Tibial nerve (tissue), 4 donors: ENCODE data around the gene TMEM61. TPM values are rescaled to one million over a fixed set of nuclear protein-coding genes. Genes with fewer than 3 reads are reported as not detected.

Experiments
- DNase-seq, 2 donors: peaks; one replicate each; pipeline ENCODE4 v3.0.0-alpha.2; 2019; ENCODE audit warnings: low spot score in 2 of 2
- H3K27ac ChIP-seq, 4 donors: fragments of 200-600 bp; sonication (generic) in 3 of 4; one replicate each; pipeline ENCODE4 v1.5.1; 2017 to 2019; ENCODE audit warnings: mild to moderate bottlenecking in 1 of 4
- H3K27me3 ChIP-seq, 2 donors: fragments of 200-600 bp; sonication (generic) in 1 of 2; one replicate each; pipeline versions ENCODE4 v1.5.1 to v1.6.0; 2017 to 2019
- H3K36me3 ChIP-seq, 3 donors: fragments of 200-600 bp; sonication (generic); one replicate each; pipeline ENCODE4 v1.5.1; 2018 to 2019
- H3K4me1 ChIP-seq, 4 donors: fragments of 200-600 bp; sonication (generic) in 3 of 4; one replicate each; pipeline ENCODE4 v1.5.1; 2017 to 2019
- H3K4me3 ChIP-seq, 4 donors: fragments of 200-600 bp; sonication (generic) in 3 of 4; one replicate each; pipeline ENCODE4 v1.5.1; 2017 to 2019; ENCODE audit warnings: mild to moderate bottlenecking in 1 of 4, moderate library complexity in 1 of 4
- H3K9me3 ChIP-seq, 4 donors: fragments of 200-600 bp; sonication (generic) in 3 of 4; one replicate each; pipeline ENCODE4 v1.5.1; 2017 to 2019
- CTCF ChIP-seq, 5 experiments: fragments of 200-600 bp in 3 of 5; fragments of 450-650 bp in 2 of 5; sonication (generic) in 3 of 5; IDR thresholded peaks; one replicate each; pipeline ENCODE4 v1.5.1; 2016 to 2019; ENCODE audit warnings: antibody characterized with exemption in 5 of 5, mild to moderate bottlenecking in 3 of 5, moderate library complexity in 2 of 5
- EP300 ChIP-seq, 2 donors: sonication (generic); formaldehyde crosslinking; IDR thresholded peaks; one replicate each; pipeline ENCODE4 v1.6.1; 2017; ENCODE audit warnings: antibody characterized with exemption in 2 of 2, mild to moderate bottlenecking in 1 of 2
- POLR2A ChIP-seq, 2 donors: fragments of 450-650 bp; IDR thresholded peaks; one replicate each; pipeline ENCODE4 v1.6.1; 2017; ENCODE audit warnings: antibody characterized with exemption in 2 of 2, mild to moderate bottlenecking in 2 of 2, moderate library complexity in 2 of 2
- WGBS, 2 donors: methylation state at CpG; one replicate each; pipeline ENCODE4 v1.1.5; 2018; 5-methylcytosine and 5-hydroxymethylcytosine counted together
- total RNA-seq, 4 donors: library from RNA; depleted of rRNA; stranded (reverse); fragments of >200 nt; gene quantifications; one replicate each; pipeline ENCODE4 v1.1.0, GENCODE V29; 2016

The TMEM61 gene
- total RNA-seq, 4 donors from 2014 or later = 0.84 TPM; not detected in 3

GRCh38 chr1:54976747-54977146, 3.7 kb upstream of the TMEM61 start:
- Histone ChIP-seq H3K4me1 (peaks cover 0 to 22% (median 0%) of the 10 kb centered on the region in 4 donors), H3K27ac (no peak overlapping the region), H3K36me3 (no peaks in the 10 kb centered on the region), H3K4me3 (no peak overlapping the region), H3K27me3 (peaks cover 0 to 23% of the 10 kb centered on the region in 2 donors), H3K9me3 (no peaks in the 10 kb centered on the region)
- TF ChIP-seq EP300 (IDR thresholded peaks at IDR 0.05) = no peak
- TF ChIP-seq POLR2A (IDR thresholded peaks at IDR 0.05) = no peak
- no peak for TF ChIP-seq CTCF (IDR thresholded peaks at IDR 0.05)
- DNase-seq = no peak
- WGBS, 2 donors = 54 to 73% methylated on average over 6 of the region's 6 CpGs

- Histone ChIP-seq H3K4me3 (no peak overlapping the region), H3K36me3 (no peaks in the 10 kb centered on the region), H3K4me1 (peaks cover 0 to 21% (median 0%) of the 10 kb centered on the region in 4 donors), H3K27me3 (peaks cover 0 to 31% of the 10 kb centered on the region in 2 donors), H3K27ac (no peak overlapping the region), H3K9me3 (no peaks in the 10 kb centered on the region)
- 92 to 97% methylated on average over 5 of the region's 5 CpGs for WGBS, 2 donors
- no peak for DNase-seq
- no peak for TF ChIP-seq EP300 (IDR thresholded peaks at IDR 0.05)
- TF ChIP-seq POLR2A (IDR thresholded peaks at IDR 0.05) = no peak
- TF ChIP-seq CTCF (IDR thresholded peaks at IDR 0.05) = no peak
Measured at GRCh38 chr1:54977533-54978297, 2.7 kb upstream of the TMEM61 start.

GRCh38 chr1:54978528-54979326, 1.7 kb upstream of the TMEM61 start:
- H3K4me1 ChIP-seq = peaks cover 0 to 12% (median 0%) of the 10 kb centered on the region in 4 donors

GRCh38 chr1:54979327-54979891, 1.0 kb upstream of the TMEM61 start:
- TF ChIP-seq POLR2A (IDR thresholded peaks at IDR 0.05) (no peak), CTCF (IDR thresholded peaks at IDR 0.05) (no peak), EP300 (IDR thresholded peaks at IDR 0.05) (no peak)

More at GRCh38 chr1:54978528-54979326, 1.7 kb upstream of the TMEM61 start:
- Histone ChIP-seq H3K36me3 (no peaks in the 10 kb centered on the region), H3K27ac (no peak overlapping the region), H3K4me3 (no peak overlapping the region), H3K27me3 (peaks cover 0 to 32% of the 10 kb centered on the region in 2 donors), H3K9me3 (no peaks in the 10 kb centered on the region)
- no peak for TF ChIP-seq POLR2A (IDR thresholded peaks at IDR 0.05)
- TF ChIP-seq CTCF (IDR thresholded peaks at IDR 0.05) = no peak
- TF ChIP-seq EP300 (IDR thresholded peaks at IDR 0.05) = no peak
- WGBS, 2 donors = 87 to 91% methylated on average over 9 of the region's 9 CpGs
- DNase-seq = no peak

More at GRCh38 chr1:54979327-54979891, 1.0 kb upstream of the TMEM61 start:
- H3K27me3 ChIP-seq = peaks cover 0 to 34% of the 10 kb centered on the region in 2 donors
- H3K36me3 ChIP-seq = no peaks in the 10 kb centered on the region
- WGBS, 2 donors = 31 to 62% methylated on average over 3 to 5 of the region's 5 CpGs
- no peaks in the 10 kb centered on the region for H3K9me3 ChIP-seq
- H3K4me3 ChIP-seq = no peak overlapping the region
- DNase-seq = no peak
- H3K4me1 ChIP-seq = peaks cover 0 to 12% (median 0%) of the 10 kb centered on the region in 4 donors
- no peak overlapping the region for H3K27ac ChIP-seq
